ENCODE data around the gene COQ8B.

DNA sequence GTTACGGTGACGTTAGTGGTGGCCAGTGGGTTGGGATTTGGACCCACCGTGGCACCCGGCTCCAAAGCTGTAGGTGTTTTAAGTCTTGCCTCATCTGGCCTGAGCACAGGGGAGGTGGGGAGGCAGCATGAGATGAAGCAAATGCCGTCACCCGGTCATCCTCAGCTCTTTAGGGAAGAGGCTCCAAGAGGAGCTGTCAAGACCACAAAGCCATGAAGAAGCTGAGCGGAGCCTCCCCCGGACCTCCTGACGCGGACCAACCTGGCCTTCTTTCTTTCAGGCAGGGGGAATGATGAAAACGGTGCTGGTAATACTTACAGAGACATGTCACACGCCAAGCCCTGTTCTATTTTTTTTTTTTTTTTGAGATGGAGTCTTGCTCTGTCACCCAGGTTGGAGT is 26.2 kb upstream of the COQ8B start:
- no peak for TF ChIP-seq RCOR1 (IDR thresholded peaks at IDR 0.05; ENCODE audit: insufficient replicate concordance, low read length)
- no peak for TF ChIP-seq CTCF (conservative IDR thresholded peaks at IDR 0.05; ENCODE audit: low read depth, low read length)
- no peak for TF ChIP-seq ELK1 (IDR thresholded peaks at IDR 0.05; ENCODE audit: borderline replicate concordance, low read depth, low read length)
- TF ChIP-seq RAD21 (IDR thresholded peaks at IDR 0.05; ENCODE audit: low read length) = no peak
- no peak for TF ChIP-seq POLR2A (IDR thresholded peaks at IDR 0.05; ENCODE audit: low read depth, low read length)
- no peak for TF ChIP-seq MAFK (IDR thresholded peaks at IDR 0.05; ENCODE audit: low read depth, low read length)
- TF ChIP-seq USF2 (IDR thresholded peaks at IDR 0.05; ENCODE audit: low read depth, low read length) = no peak
- no peak for TF ChIP-seq MAZ (IDR thresholded peaks at IDR 0.05; ENCODE audit: borderline replicate concordance, low read depth, low read length)
- TF ChIP-seq FOS (IDR thresholded peaks at IDR 0.05; ENCODE audit: low read depth, low read length) = no peak
- no peak for TF ChIP-seq SMC3 (IDR thresholded peaks at IDR 0.05; ENCODE audit: low read depth, low read length)
- no peak for TF ChIP-seq CEBPB (IDR thresholded peaks at IDR 0.05; ENCODE audit: low read depth, low read length)
- no peak for TF ChIP-seq RFX5 (IDR thresholded peaks at IDR 0.05; ENCODE audit: low read depth, low read length)

Measured in IMR-90 (cell line).